Heart left ventricle (tissue), 13 donors: Measurements from ENCODE around the gene SH2D4B.

Source experiments
- CTCF ChIP-seq, 12 donors: fragments of 200-600 bp; sonication (generic) in 4 of 12; IDR thresholded peaks; one replicate each; pipeline versions ENCODE4 v1.5.0 to v1.8.0; 2018 to 2022; ENCODE audit warnings: antibody characterized with exemption in 12 of 12, mild to moderate bottlenecking in 5 of 12
- POLR2A ChIP-seq, 2 donors: fragments of 450-650 bp; IDR thresholded peaks; one replicate each; pipeline ENCODE4 v1.6.1; 2017; ENCODE audit warnings: antibody characterized with exemption in 2 of 2, mild to moderate bottlenecking in 2 of 2, moderate library complexity in 2 of 2
- donor health status: ischemic (EF 13 %, LVEDD 7.1; RV severe dilation, severe dysfunction).
- donor health status: DM: no; HTN: yes; CAD: no.
- donor health status: DM: no; HTN: no; CAD: no.
- donor health status: ischemic (EF 25% LVEDD 6.9; RV normal size, moderate dysfunction).
- donor health status: ischemic (EF 25% LVEDD 5.7; RV mildly dilated, moderate dysfunction).
- donor health status: ischemic (EF 35%, LVEDD 5.7; RV mildly dilated, moderate dysfunction).
- donor health status: nonischemic (EF 11% LVEDD 7.7; RV severe dilation, severe dysfunction).
- donor health status: DM: yes; HTN: yes; CAD: no.
- donor health status: PGD.
- donor health status: ischemic (EF 29% LVEDD 5.4; RV normal size, mild dysfunction).
- donor health status: nonischemic (EF 23%, LVEDD 6.1; RV moderate dilation, normal function).

- TF ChIP-seq CTCF (IDR thresholded peaks at IDR 0.05) = peak in 1 of 12 donors; percentile 29
- TF ChIP-seq POLR2A (IDR thresholded peaks at IDR 0.05) = no peak
Observed at GRCh38 chr10:80500572-80501380, 36.9 kb upstream of the SH2D4B start.
